ENCODE data around the gene RSPH3.
A peak's percentile ranks its signal among the peaks of the same experiment; 100 is the strongest.

RSPH3 gene

GRCh38 chr6:158999666-159000403 is at the start of gene RSPH3:
RSPH3 (minus strand) TSS chr6:159000202; CDS start chr6:158999550, 652 bp downstream.
- Histone ChIP-seq H3K36me3 (ENCODE audit: control insufficient read depth in 1 of 2, insufficient read depth in 2 of 2, low read length in 2 of 2) (no peaks in the 10 kb centered on the region), H3K27ac (ENCODE audit: low read depth, low read length) (peak within 1 kb of the TSS; percentile 87), H3K27me3 (ENCODE audit: control insufficient read depth in 1 of 2, insufficient read depth in 2 of 2, low read length in 2 of 2) (no peaks in the 10 kb centered on the region), H3K4me3 (ENCODE audit: low read depth in 1 of 2, low read length in 2 of 2) (peak within 1 kb of the TSS; percentile 90 to 97), H3K4me1 (ENCODE audit: control insufficient read depth in 1 of 2, insufficient read depth in 2 of 2, low read length in 2 of 2) (peaks cover 9 to 12% of the 10 kb centered on the region in 2 donors), H3K9ac (ENCODE audit: low read depth in 1 of 2, low read length in 2 of 2) (peak within 1 kb of the TSS; percentile 81 to 90), H3K9me3 (ENCODE audit: control insufficient read depth in 1 of 2, low read length in 2 of 2) (no peaks in the 10 kb centered on the region)

DNA sequence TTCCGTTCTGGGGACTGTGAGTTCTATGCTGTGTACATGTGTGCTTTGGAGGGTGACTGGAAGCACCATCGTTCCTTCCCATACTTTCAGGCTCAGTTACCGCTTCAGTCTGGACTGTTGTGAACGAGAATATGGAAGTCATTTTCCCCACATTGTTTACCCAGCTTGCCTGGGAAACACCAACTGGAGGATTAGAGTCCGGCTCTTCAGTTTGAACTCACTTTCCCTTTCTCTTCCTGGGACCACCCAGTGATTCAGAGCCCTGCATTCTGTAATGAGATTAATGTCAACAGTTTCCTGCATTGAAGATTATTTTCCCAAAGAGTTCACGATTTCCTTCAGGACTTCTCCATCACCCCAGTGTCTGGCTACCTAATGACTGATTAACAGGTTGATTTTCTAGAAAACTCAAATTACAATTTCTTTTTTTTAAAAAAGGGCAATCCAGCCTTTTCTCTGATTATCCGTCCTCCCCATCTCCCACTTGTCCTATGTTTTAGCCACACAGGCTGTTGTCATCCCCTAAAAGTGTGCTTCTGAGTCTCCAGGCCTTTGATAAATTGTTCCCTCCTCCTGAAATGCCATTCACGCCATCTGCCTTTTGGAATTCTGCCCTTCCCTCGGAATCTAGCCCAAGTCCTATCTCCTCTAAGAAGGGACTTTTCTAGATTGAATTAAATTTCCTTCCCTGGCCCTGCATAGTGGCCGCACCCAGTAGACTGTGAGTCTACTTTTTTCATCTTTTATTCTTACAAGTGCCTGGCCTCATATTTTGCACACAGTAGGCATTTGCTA is 48.1 kb upstream of the RSPH3 start:
- Histone ChIP-seq H3K36me3 (ENCODE audit: control insufficient read depth in 1 of 2, insufficient read depth in 2 of 2, low read length in 2 of 2) (no peaks in the 10 kb centered on the region), H3K9ac (ENCODE audit: low read depth in 1 of 2, low read length in 2 of 2) (no peak overlapping the region), H3K27me3 (ENCODE audit: control insufficient read depth in 1 of 2, insufficient read depth in 2 of 2, low read length in 2 of 2) (no peaks in the 10 kb centered on the region), H3K9me3 (ENCODE audit: control insufficient read depth in 1 of 2, low read length in 2 of 2) (no peaks in the 10 kb centered on the region), H3K4me1 (ENCODE audit: control insufficient read depth in 1 of 2, insufficient read depth in 2 of 2, low read length in 2 of 2) (peaks cover 7 to 8% of the 10 kb centered on the region in 2 donors), H3K27ac (ENCODE audit: low read depth, low read length) (no peak overlapping the region), H3K4me3 (ENCODE audit: low read depth in 1 of 2, low read length in 2 of 2) (no peak overlapping the region)

DNA sequence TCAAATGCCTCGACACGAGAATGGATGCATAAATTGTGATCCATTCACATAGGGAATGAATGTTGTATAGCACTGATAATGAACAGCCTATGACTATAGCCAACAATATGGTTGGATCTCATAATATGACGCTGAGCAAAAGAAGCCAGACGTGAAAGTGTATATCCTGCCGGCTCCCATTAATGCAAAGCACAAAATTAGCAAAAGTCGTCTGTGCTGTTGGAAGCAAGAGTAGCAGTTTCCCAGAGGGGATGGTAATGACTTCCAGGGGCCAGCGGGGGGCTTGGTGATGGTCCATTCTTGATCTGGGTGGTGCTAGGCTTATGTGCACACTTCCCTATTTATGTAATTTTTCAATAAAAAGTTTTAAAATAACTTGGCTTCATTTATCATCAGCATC is 45.8 kb upstream of the RSPH3 start:
- H3K27ac ChIP-seq (ENCODE audit: low read depth, low read length) = no peak overlapping the region
- H3K27me3 ChIP-seq (ENCODE audit: control insufficient read depth in 1 of 2, insufficient read depth in 2 of 2, low read length in 2 of 2) = no peaks in the 10 kb centered on the region
- no peak overlapping the region for H3K9ac ChIP-seq (ENCODE audit: low read depth in 1 of 2, low read length in 2 of 2)
- no peaks in the 10 kb centered on the region for H3K9me3 ChIP-seq (ENCODE audit: control insufficient read depth in 1 of 2, low read length in 2 of 2)
- H3K4me1 ChIP-seq (ENCODE audit: control insufficient read depth in 1 of 2, insufficient read depth in 2 of 2, low read length in 2 of 2) = peaks cover 13 to 20% of the 10 kb centered on the region in 2 donors
- peaks cover 3 to 6% of the 10 kb centered on the region in 2 donors for H3K36me3 ChIP-seq (ENCODE audit: control insufficient read depth in 1 of 2, insufficient read depth in 2 of 2, low read length in 2 of 2)
- H3K4me3 ChIP-seq (ENCODE audit: low read depth in 1 of 2, low read length in 2 of 2) = no peak overlapping the region

- H3K4me3 ChIP-seq (ENCODE audit: low read depth in 1 of 2, low read length in 2 of 2) = peak within 1 kb of the TSS; percentile 53 to 69
- H3K27ac ChIP-seq (ENCODE audit: low read depth, low read length) = peak within 1 kb of the TSS; percentile 15
- H3K9ac ChIP-seq (ENCODE audit: low read depth in 1 of 2, low read length in 2 of 2) = peak within 1 kb of the TSS; percentile 57 to 59
Observed at GRCh38 chr6:159044899-159045727, 45.1 kb upstream of the RSPH3 start, which contains the start of gene TAGAP. TAGAP (minus strand) TSS chr6:159044991; CDS start chr6:159044146, 845 bp downstream.

DNA sequence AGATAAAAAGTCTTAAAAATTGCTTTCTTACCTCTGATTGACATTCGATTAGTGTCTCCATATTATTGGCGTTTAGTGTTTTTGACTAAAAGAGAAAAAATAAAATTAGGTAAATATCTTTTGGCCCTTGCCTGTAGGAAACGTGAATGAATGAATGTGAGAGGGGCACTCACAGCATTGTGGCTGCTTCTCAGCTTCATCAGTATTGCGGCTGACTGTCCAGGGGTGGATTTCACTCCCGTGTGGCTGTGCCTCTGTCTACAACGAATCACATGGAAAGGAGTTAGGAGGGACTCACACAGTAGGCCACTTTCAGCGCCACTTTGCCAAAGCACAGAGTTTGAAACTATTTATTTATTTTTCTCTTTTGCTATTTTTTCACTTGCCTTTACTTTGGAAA is 43.9 kb upstream of the RSPH3 start:
- peaks cover 3 to 9% of the 10 kb centered on the region in 2 donors for H3K36me3 ChIP-seq (ENCODE audit: control insufficient read depth in 1 of 2, insufficient read depth in 2 of 2, low read length in 2 of 2)
- H3K27me3 ChIP-seq (ENCODE audit: control insufficient read depth in 1 of 2, insufficient read depth in 2 of 2, low read length in 2 of 2) = no peaks in the 10 kb centered on the region
- H3K27ac ChIP-seq (ENCODE audit: low read depth, low read length) = no peak overlapping the region
- H3K4me3 ChIP-seq (ENCODE audit: low read depth in 1 of 2, low read length in 2 of 2) = peak overlapping the region; percentile 53 to 69
- peaks cover 15 to 27% of the 10 kb centered on the region in 2 donors for H3K4me1 ChIP-seq (ENCODE audit: control insufficient read depth in 1 of 2, insufficient read depth in 2 of 2, low read length in 2 of 2)
- no peaks in the 10 kb centered on the region for H3K9me3 ChIP-seq (ENCODE audit: control insufficient read depth in 1 of 2, low read length in 2 of 2)
- peak overlapping the region; percentile 57 to 59 for H3K9ac ChIP-seq (ENCODE audit: low read depth in 1 of 2, low read length in 2 of 2)

More at GRCh38 chr6:159044899-159045727, 45.1 kb upstream of the RSPH3 start, which contains the start of gene TAGAP:
- Histone ChIP-seq H3K4me1 (ENCODE audit: control insufficient read depth in 1 of 2, insufficient read depth in 2 of 2, low read length in 2 of 2) (peaks cover 13 to 24% of the 10 kb centered on the region in 2 donors), H3K27me3 (ENCODE audit: control insufficient read depth in 1 of 2, insufficient read depth in 2 of 2, low read length in 2 of 2) (no peaks in the 10 kb centered on the region), H3K9me3 (ENCODE audit: control insufficient read depth in 1 of 2, low read length in 2 of 2) (no peaks in the 10 kb centered on the region), H3K36me3 (ENCODE audit: control insufficient read depth in 1 of 2, insufficient read depth in 2 of 2, low read length in 2 of 2) (peaks cover 3 to 9% of the 10 kb centered on the region in 2 donors)

DNA sequence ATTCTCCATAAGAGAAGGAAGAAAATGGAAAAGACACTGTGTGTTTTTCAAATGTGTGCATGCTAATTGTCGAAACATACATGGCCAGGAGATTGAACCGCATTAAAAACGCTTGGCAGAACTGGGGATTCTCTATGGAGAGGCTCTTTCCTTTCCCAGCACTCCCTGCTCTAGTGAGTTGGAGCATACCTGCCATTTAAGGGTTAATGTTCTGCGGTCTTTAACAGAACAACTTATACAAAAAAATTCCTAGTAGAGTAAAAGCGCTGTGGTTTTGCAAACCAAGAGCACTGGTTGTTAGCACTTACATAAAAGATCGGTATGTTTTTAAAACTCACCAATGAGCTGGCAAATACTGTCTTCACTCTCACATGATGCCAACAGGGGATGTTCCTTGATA is 43.2 kb upstream of the RSPH3 start:
- Histone ChIP-seq H3K27me3 (ENCODE audit: control insufficient read depth in 1 of 2, insufficient read depth in 2 of 2, low read length in 2 of 2) (no peaks in the 10 kb centered on the region), H3K4me3 (ENCODE audit: low read depth in 1 of 2, low read length in 2 of 2) (peak overlapping the region; percentile 53 to 69), H3K4me1 (ENCODE audit: control insufficient read depth in 1 of 2, insufficient read depth in 2 of 2, low read length in 2 of 2) (peaks cover 17 to 29% of the 10 kb centered on the region in 2 donors), H3K36me3 (ENCODE audit: control insufficient read depth in 1 of 2, insufficient read depth in 2 of 2, low read length in 2 of 2) (peaks cover 3 to 9% of the 10 kb centered on the region in 2 donors), H3K9ac (ENCODE audit: low read depth in 1 of 2, low read length in 2 of 2) (peak overlapping the region; percentile 33 to 48), H3K27ac (ENCODE audit: low read depth, low read length) (peak overlapping the region; percentile 48), H3K9me3 (ENCODE audit: control insufficient read depth in 1 of 2, low read length in 2 of 2) (no peaks in the 10 kb centered on the region)

DNA sequence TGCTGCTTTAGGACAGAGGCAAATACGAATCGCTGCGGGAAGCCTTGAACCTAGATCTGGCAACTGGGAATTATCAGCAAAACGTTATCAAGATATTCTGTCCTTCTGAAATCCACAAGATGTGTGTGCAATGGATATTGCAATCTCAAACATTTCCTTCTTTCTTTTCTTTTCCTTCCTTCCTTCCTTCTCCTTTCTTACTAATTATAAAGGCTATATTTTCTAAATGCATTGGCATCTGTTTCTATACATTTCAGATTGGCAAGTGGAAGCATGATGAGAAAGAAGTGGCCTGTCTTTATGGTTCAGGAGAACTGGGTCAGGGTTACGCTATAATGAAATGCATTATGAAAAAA is 42.8 kb upstream of the RSPH3 start:
- Histone ChIP-seq H3K9me3 (ENCODE audit: control insufficient read depth in 1 of 2, low read length in 2 of 2) (no peaks in the 10 kb centered on the region), H3K36me3 (ENCODE audit: control insufficient read depth in 1 of 2, insufficient read depth in 2 of 2, low read length in 2 of 2) (peaks cover 3 to 11% of the 10 kb centered on the region in 2 donors), H3K9ac (ENCODE audit: low read depth in 1 of 2, low read length in 2 of 2) (peak overlapping the region; percentile 33 to 48), H3K4me1 (ENCODE audit: control insufficient read depth in 1 of 2, insufficient read depth in 2 of 2, low read length in 2 of 2) (peaks cover 17 to 29% of the 10 kb centered on the region in 2 donors), H3K4me3 (ENCODE audit: low read depth in 1 of 2, low read length in 2 of 2) (peak overlapping the region; percentile 53 to 69), H3K27ac (ENCODE audit: low read depth, low read length) (peak overlapping the region; percentile 48), H3K27me3 (ENCODE audit: control insufficient read depth in 1 of 2, insufficient read depth in 2 of 2, low read length in 2 of 2) (no peaks in the 10 kb centered on the region)

DNA sequence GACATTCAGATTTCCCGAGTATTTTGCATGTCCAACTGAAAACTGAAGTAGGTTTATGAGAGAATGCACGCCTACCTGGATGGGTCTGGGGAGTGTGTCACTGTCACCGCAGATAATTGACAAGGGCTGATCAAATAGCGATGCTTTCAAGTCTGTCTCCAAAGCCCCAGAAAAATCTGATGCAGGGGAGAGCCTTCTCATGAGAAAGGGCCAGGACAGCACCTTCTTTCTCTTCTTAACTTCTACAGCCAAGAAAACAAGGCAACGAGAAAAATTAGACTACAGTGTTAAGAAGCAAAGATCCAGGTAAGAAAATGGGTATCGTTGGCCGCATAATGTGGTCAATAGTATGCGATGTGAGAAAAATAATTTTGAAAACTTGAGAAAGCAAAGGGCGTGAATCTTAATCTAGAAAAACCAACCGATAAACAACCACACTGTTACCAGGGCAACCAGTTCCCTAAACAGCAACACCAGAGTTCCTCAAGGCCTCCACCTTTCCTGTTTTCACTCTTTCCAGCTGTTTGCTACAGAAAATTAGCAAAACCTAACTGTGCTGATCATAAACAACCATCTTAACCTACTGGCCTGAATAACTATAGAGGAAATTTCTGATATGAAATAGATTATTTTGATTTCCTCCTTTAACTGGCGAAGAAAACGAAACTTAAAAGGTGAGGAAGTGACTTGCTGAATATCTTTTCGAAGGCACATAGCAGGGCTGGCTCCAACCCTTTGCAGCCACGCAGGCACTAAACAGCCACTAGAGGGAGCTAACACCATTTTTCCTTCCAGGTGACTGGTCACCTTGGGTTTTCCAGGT is 42.2 kb upstream of the RSPH3 start:
- Histone ChIP-seq H3K27me3 (ENCODE audit: control insufficient read depth in 1 of 2, insufficient read depth in 2 of 2, low read length in 2 of 2) (no peaks in the 10 kb centered on the region), H3K9me3 (ENCODE audit: control insufficient read depth in 1 of 2, low read length in 2 of 2) (no peaks in the 10 kb centered on the region), H3K9ac (ENCODE audit: low read depth in 1 of 2, low read length in 2 of 2) (peak overlapping the region; percentile 33 to 48), H3K27ac (ENCODE audit: low read depth, low read length) (peak overlapping the region; percentile 48), H3K4me3 (ENCODE audit: low read depth in 1 of 2, low read length in 2 of 2) (peak overlapping the region; percentile 53 to 69), H3K4me1 (ENCODE audit: control insufficient read depth in 1 of 2, insufficient read depth in 2 of 2, low read length in 2 of 2) (peaks cover 17 to 29% of the 10 kb centered on the region in 2 donors), H3K36me3 (ENCODE audit: control insufficient read depth in 1 of 2, insufficient read depth in 2 of 2, low read length in 2 of 2) (peaks cover 7 to 12% of the 10 kb centered on the region in 2 donors)

GRCh38 chr6:159041181-159041580 is 41.2 kb upstream of the RSPH3 start:
- Histone ChIP-seq H3K9me3 (ENCODE audit: control insufficient read depth in 1 of 2, low read length in 2 of 2) (no peaks in the 10 kb centered on the region), H3K27ac (ENCODE audit: low read depth, low read length) (no peak overlapping the region), H3K9ac (ENCODE audit: low read depth in 1 of 2, low read length in 2 of 2) (no peak overlapping the region), H3K36me3 (ENCODE audit: control insufficient read depth in 1 of 2, insufficient read depth in 2 of 2, low read length in 2 of 2) (peaks cover 7 to 12% of the 10 kb centered on the region in 2 donors), H3K27me3 (ENCODE audit: control insufficient read depth in 1 of 2, insufficient read depth in 2 of 2, low read length in 2 of 2) (no peaks in the 10 kb centered on the region), H3K4me1 (ENCODE audit: control insufficient read depth in 1 of 2, insufficient read depth in 2 of 2, low read length in 2 of 2) (peaks cover 17 to 29% of the 10 kb centered on the region in 2 donors), H3K4me3 (ENCODE audit: low read depth in 1 of 2, low read length in 2 of 2) (peak overlapping the region in 1 of 2 donors; percentile 53)

Measured in duodenal mucosa (tissue), 2 donors.